ENCODE data around the gene PTPRC. TPM values are rescaled to one million over a fixed set of nuclear protein-coding genes. Genes with fewer than 3 reads are reported as not detected.
A peak's percentile ranks its signal among the peaks of the same experiment; 100 is the strongest.

Gene PTPRC
- total RNA-seq, 2 donors from 2014 or later: 3.3 to 9.9 TPM

GRCh38 chr1:198631292-198631691 is 7.5 kb upstream of the PTPRC start:
- intact Hi-C loops (cut with DNase I): no loop called here
- H3K27ac ChIP-seq: no peak overlapping the region
- DNase-seq: no peak
- no peak overlapping the region for H3K4me3 ChIP-seq
- WGBS, 2 donors: 93 to 96% methylated on average over 1 of the region's 1 CpG
- H3K4me1 ChIP-seq: no peaks in the 10 kb centered on the region
- no peaks in the 10 kb centered on the region for H3K36me3 ChIP-seq (replicated peaks in 1 of 2; ENCODE audit: insufficient read depth in 1 of 2, low read depth in 2 of 2)
- no peaks in the 10 kb centered on the region for H3K27me3 ChIP-seq
- TF ChIP-seq CTCF (IDR thresholded peaks at IDR 0.05) (no peak), POLR2A (IDR thresholded peaks at IDR 0.05) (no peak)
- no peaks in the 10 kb centered on the region for H3K9me3 ChIP-seq
- ATAC-seq: no peak

- intact Hi-C loops (cut with DNase I): no loop called here
- ATAC-seq: no peak
- H3K9me3 ChIP-seq: no peaks in the 10 kb centered on the region
- H3K4me3 ChIP-seq: no peak overlapping the region
- DNase-seq: no peak
- TF ChIP-seq POLR2A (IDR thresholded peaks at IDR 0.05): no peak
- TF ChIP-seq CTCF (IDR thresholded peaks at IDR 0.05): no peak
- no peaks in the 10 kb centered on the region for H3K4me1 ChIP-seq
- H3K36me3 ChIP-seq (replicated peaks in 1 of 2; ENCODE audit: insufficient read depth in 1 of 2, low read depth in 2 of 2): no peaks in the 10 kb centered on the region
- no peak overlapping the region for H3K27ac ChIP-seq
- WGBS, 2 donors: 69 to 72% methylated on average over 2 of the region's 2 CpGs
- H3K27me3 ChIP-seq: no peaks in the 10 kb centered on the region
Measured at GRCh38 chr1:198632007-198632406, 6.8 kb upstream of the PTPRC start.

GRCh38 chr1:198633675-198634121 is 5.1 kb upstream of the PTPRC start:
- DNase-seq: no peak
- Histone ChIP-seq H3K9me3 (no peaks in the 10 kb centered on the region), H3K27me3 (no peaks in the 10 kb centered on the region), H3K4me3 (no peak overlapping the region), H3K36me3 (replicated peaks in 1 of 2; ENCODE audit: insufficient read depth in 1 of 2, low read depth in 2 of 2) (no peaks in the 10 kb centered on the region), H3K27ac (peak overlapping the region in 1 of 4 donors; percentile 10), H3K4me1 (no peaks in the 10 kb centered on the region)
- no peak for ATAC-seq
- 81 to 100% methylated on average over 2 of the region's 2 CpGs for WGBS, 2 donors
- TF ChIP-seq POLR2A (IDR thresholded peaks at IDR 0.05) (no peak), CTCF (IDR thresholded peaks at IDR 0.05) (no peak)
- intact Hi-C loops (cut with DNase I): no loop called here

- no peaks in the 10 kb centered on the region for H3K9me3 ChIP-seq
- intact Hi-C loops (cut with DNase I): no loop called here
- H3K36me3 ChIP-seq (replicated peaks in 1 of 2; ENCODE audit: insufficient read depth in 1 of 2, low read depth in 2 of 2): no peaks in the 10 kb centered on the region
Measured at GRCh38 chr1:198635964-198636363, 2.9 kb upstream of the PTPRC start.

More at GRCh38 chr1:198635964-198636363, 2.9 kb upstream of the PTPRC start:
- TF ChIP-seq POLR2A (IDR thresholded peaks at IDR 0.05): no peak
- no peak for TF ChIP-seq CTCF (IDR thresholded peaks at IDR 0.05)
- no peak for DNase-seq
- Histone ChIP-seq H3K27ac (no peak overlapping the region), H3K4me1 (no peaks in the 10 kb centered on the region), H3K27me3 (no peaks in the 10 kb centered on the region), H3K4me3 (no peak overlapping the region)
- ATAC-seq: no peak
